Mesothelial cell of epicardium (in vitro differentiated cells): ENCODE measurements around the gene VRK2. TPM values are rescaled to one million over a fixed set of nuclear protein-coding genes. Genes with fewer than 3 reads are reported as not detected.

Experiments
- DNase-seq, 2 experiments: peaks; one replicate each; pipeline ENCODE4 v3.0.0; 2021; ENCODE audit warnings: low spot score in 2 of 2; ENCODE audit not compliant: unreplicated experiment in 2 of 2
- H3K27ac Mint-ChIP-seq: 2 replicates; pipeline ENCODE4 v1.8.0; 2021; ENCODE audit warnings: mixed read lengths
- H3K27me3 Mint-ChIP-seq: 2 replicates; pipeline ENCODE4 v1.8.0; 2021; ENCODE audit warnings: low read depth, mixed read lengths
- H3K36me3 Mint-ChIP-seq: 2 replicates; pipeline ENCODE4 v1.8.0; 2021; ENCODE audit warnings: mixed read lengths
- H3K4me1 Mint-ChIP-seq: 2 replicates; pipeline ENCODE4 v1.8.0; 2021; ENCODE audit warnings: mixed read lengths
- H3K4me3 Mint-ChIP-seq: 2 replicates; pipeline ENCODE4 v1.8.0; 2021; ENCODE audit warnings: mild to moderate bottlenecking, moderate library complexity, mixed read lengths
- H3K9me3 Mint-ChIP-seq: 2 replicates; pipeline ENCODE4 v1.8.0; 2021; ENCODE audit warnings: mixed read lengths
- total RNA-seq: library from RNA; stranded (reverse); gene quantifications from 3 replicates; pipeline ENCODE4 v1.2.1, GENCODE V29; 2021
- TF ChIP-seq, protein P1 (sequence below): fragments of 200-600 bp; sonication (generic); IDR thresholded peaks from one replicate; pipeline ENCODE4 v1.5.0; 2021; ENCODE audit warnings: antibody characterized with exemption; ENCODE audit not compliant: unreplicated experiment

Gene VRK2
- total RNA-seq, 1 donor from 2014 or later, result 22.9 TPM

- DNase-seq, result no peak
- H3K27ac Mint-ChIP-seq, result no peak overlapping the region
- H3K36me3 Mint-ChIP-seq, result no peaks in the 10 kb centered on the region
- H3K4me1 Mint-ChIP-seq, result no peaks in the 10 kb centered on the region
- H3K27me3 Mint-ChIP-seq, result no peaks in the 10 kb centered on the region
- no peak overlapping the region for H3K4me3 Mint-ChIP-seq
- TF ChIP-seq, protein P1, sequence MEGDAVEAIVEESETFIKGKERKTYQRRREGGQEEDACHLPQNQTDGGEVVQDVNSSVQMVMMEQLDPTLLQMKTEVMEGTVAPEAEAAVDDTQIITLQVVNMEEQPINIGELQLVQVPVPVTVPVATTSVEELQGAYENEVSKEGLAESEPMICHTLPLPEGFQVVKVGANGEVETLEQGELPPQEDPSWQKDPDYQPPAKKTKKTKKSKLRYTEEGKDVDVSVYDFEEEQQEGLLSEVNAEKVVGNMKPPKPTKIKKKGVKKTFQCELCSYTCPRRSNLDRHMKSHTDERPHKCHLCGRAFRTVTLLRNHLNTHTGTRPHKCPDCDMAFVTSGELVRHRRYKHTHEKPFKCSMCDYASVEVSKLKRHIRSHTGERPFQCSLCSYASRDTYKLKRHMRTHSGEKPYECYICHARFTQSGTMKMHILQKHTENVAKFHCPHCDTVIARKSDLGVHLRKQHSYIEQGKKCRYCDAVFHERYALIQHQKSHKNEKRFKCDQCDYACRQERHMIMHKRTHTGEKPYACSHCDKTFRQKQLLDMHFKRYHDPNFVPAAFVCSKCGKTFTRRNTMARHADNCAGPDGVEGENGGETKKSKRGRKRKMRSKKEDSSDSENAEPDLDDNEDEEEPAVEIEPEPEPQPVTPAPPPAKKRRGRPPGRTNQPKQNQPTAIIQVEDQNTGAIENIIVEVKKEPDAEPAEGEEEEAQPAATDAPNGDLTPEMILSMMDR, result no peak
- H3K9me3 Mint-ChIP-seq, result peaks cover 13% of the 10 kb centered on the region
These were observed 21.3 kb upstream of the VRK2 start for GRCh38 chr2:58025150-58025933.

- peaks cover 13% of the 10 kb centered on the region for H3K9me3 Mint-ChIP-seq
- no peak for DNase-seq
- no peaks in the 10 kb centered on the region for H3K4me1 Mint-ChIP-seq
- H3K36me3 Mint-ChIP-seq, result no peaks in the 10 kb centered on the region
- H3K27me3 Mint-ChIP-seq, result no peaks in the 10 kb centered on the region
- no peak overlapping the region for H3K27ac Mint-ChIP-seq
- no peak overlapping the region for H3K4me3 Mint-ChIP-seq
- TF ChIP-seq, protein P1, result no peak
These were observed 19.6 kb upstream of the VRK2 start for GRCh38 chr2:58027029-58027428.

DNA sequence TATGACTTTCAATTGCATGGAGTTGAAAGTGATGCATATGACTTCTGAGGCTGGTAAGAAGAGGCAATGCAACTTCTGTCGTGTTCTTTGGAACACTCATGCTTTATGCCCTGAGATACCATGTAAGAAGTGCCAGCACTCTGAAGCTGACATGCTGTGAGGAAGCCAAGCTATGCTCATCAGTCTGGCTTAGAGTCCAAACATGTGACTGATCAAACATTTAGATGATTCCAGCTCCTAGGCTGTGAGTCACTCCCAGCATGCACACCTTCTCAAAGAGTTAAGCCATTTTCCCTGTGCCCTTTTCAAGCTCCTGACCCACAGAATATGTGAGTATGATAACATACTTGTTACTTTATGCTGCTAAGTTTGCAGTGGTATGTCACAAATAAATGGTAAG lies 15.8 kb upstream of the VRK2 start:
- no peaks in the 10 kb centered on the region for H3K4me1 Mint-ChIP-seq
- no peak overlapping the region for H3K4me3 Mint-ChIP-seq
- no peak for DNase-seq
- H3K36me3 Mint-ChIP-seq, result no peaks in the 10 kb centered on the region
- peaks cover 16% of the 10 kb centered on the region for H3K9me3 Mint-ChIP-seq
- no peaks in the 10 kb centered on the region for H3K27me3 Mint-ChIP-seq
- TF ChIP-seq, protein P1, result no peak
- no peak overlapping the region for H3K27ac Mint-ChIP-seq

DNA sequence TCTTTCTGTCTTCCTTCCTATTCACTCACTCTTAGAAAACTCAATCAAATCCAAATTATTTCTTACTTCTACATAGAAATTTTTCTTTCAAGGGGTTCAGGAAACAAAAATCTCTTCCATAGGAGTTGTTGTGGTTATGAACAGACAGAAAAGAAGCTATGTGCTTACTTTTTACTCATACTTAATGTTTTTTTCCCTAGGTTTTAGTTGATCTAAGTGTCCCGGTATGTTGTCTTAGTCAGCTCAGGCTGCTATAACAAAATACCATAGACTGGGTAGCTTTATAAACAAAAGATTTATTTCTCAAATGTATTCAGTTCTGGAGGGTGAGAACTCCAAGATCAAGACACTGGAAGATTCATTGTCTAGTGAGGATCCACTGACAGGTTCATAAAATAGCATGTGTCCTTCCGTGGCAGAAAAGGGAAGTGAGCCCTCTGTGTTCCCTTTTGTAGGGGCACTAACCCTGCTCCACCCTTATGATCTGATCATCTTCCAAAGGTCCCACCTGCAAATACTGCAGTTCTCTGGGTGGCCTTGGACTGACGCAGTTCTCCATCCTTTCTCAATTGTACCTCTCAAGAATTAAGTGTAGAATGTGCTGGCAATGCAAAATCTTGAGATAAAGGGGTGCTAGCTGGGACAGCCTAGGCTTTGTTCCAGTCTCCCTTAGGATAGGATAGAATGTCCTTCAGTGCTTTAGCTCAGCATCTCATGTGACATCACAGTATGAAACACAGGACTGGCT lies 14.4 kb upstream of the VRK2 start:
- DNase-seq, result no peak
- Mint-ChIP-seq H3K4me1 (no peaks in the 10 kb centered on the region), H3K27ac (no peak overlapping the region), H3K27me3 (no peaks in the 10 kb centered on the region), H3K4me3 (no peak overlapping the region), H3K9me3 (peaks cover 16% of the 10 kb centered on the region), H3K36me3 (no peaks in the 10 kb centered on the region)
- TF ChIP-seq, protein P1, result no peak

- H3K27me3 Mint-ChIP-seq, result no peaks in the 10 kb centered on the region
- H3K27ac Mint-ChIP-seq, result no peak overlapping the region
- TF ChIP-seq, protein P1, result no peak
- H3K4me1 Mint-ChIP-seq, result no peaks in the 10 kb centered on the region
- H3K4me3 Mint-ChIP-seq, result no peak overlapping the region
- no peak for DNase-seq
- no peaks in the 10 kb centered on the region for H3K36me3 Mint-ChIP-seq
- peaks cover 14% of the 10 kb centered on the region for H3K9me3 Mint-ChIP-seq
These were observed 13.9 kb upstream of the VRK2 start for GRCh38 chr2:58032764-58033080.
